Spinal cord (tissue), 10 donors: ENCODE data around the gene MRFAP1L1. TPM values are rescaled to one million over a fixed set of nuclear protein-coding genes. Genes with fewer than 3 reads are reported as not detected.
"Not testable (repeated sequence)": the region's sequence is repeated elsewhere in the genome, so short reads cannot be mapped to it uniquely, and the experiment has no call there.

Experiments used
- DNase-seq, 6 donors: peaks; one replicate each; pipeline versions ENCODE4 v3.0.0 to v3.0.0-alpha.2; 2013 to 2015; ENCODE audit warnings: low spot score in 6 of 6, low read depth in 4 of 6
- H3K27ac ChIP-seq: one replicate; pipeline ENCODE4 v1.5.1; 2013; ENCODE audit warnings: low read depth, low read length, control low read depth
- H3K27me3 ChIP-seq: one replicate; pipeline ENCODE4 v1.6.1; 2013; ENCODE audit warnings: low read length; ENCODE audit not compliant: control insufficient read depth, insufficient read depth
- H3K36me3 ChIP-seq: one replicate; pipeline ENCODE4 v1.6.1; 2013; ENCODE audit warnings: low read length; ENCODE audit not compliant: control insufficient read depth, insufficient read depth
- H3K4me1 ChIP-seq: one replicate; pipeline ENCODE4 v1.6.1; 2013; ENCODE audit warnings: low read length; ENCODE audit not compliant: control insufficient read depth, insufficient read depth
- H3K4me3 ChIP-seq: one replicate; pipeline ENCODE4 v1.5.1; 2013; ENCODE audit warnings: low read depth, low read length, control low read depth
- H3K9me3 ChIP-seq: one replicate; pipeline ENCODE4 v1.6.1; 2013; ENCODE audit warnings: low read length; ENCODE audit not compliant: control insufficient read depth, insufficient read depth
- WGBS: methylation state at CpG from one replicate; pipeline ENCODE4 v1.1.5; 2013; ENCODE audit warnings: missing lambda C conversion rate; ENCODE audit not compliant: insufficient coverage; 5-methylcytosine and 5-hydroxymethylcytosine counted together
- long read RNA-seq, 4 donors: transcript quantifications; one replicate each; lab custom pipeline, GENCODE V29; 2026
- polyA plus RNA-seq, 2 donors: library from polyadenylated mRNA; unstranded; fragments of 120-200 nt; gene quantifications; one replicate each; pipeline ENCODE4 v1.2.1, GENCODE V29; 2013; ENCODE audit not compliant: insufficient read length in 2 of 2
- total RNA-seq, 2 donors: library from RNA; depleted of rRNA in 1 of 2; stranded (reverse); fragments of 120-200 nt in 1 of 2; fragments of >200 nt in 1 of 2; gene quantifications; one replicate each; pipeline versions ENCODE4 v1.2.3 to v1.2.4, GENCODE V29; 2013 to 2014
- donor health status: healthy.

Gene MRFAP1L1
- total RNA-seq (100 to 1,000 TPM in 1 of 2 donors, 10 to 100 TPM in 1; 78.8 to 111 TPM), polyA plus RNA-seq (100 to 1,000 TPM; 146 to 163 TPM)
- long read RNA-seq, donor 1, transcript MRFAP1L1-201 (2 exons, 1,593 nt): major isoform, 62 of 125 reads
- long read RNA-seq, donor 1, transcript MRFAP1L1-202 (1 exons, 2,127 nt): minor isoform, 53 of 125 reads
- long read RNA-seq, donor 1, partial matches to known transcripts: 0 of 125 reads
- long read RNA-seq, donor 1, other reads (novel, unspliced or antisense): 10 of 125 reads
- long read RNA-seq, donor 2, transcript MRFAP1L1-201 (2 exons, 1,593 nt): major isoform, 20 of 27 reads
- long read RNA-seq, donor 2, transcript MRFAP1L1-202 (1 exons, 2,127 nt): minor isoform, 7 of 27 reads
- long read RNA-seq, donor 2, partial matches to known transcripts: 0 of 27 reads
- long read RNA-seq, donor 2, other reads (novel, unspliced or antisense): 0 of 27 reads
- long read RNA-seq, donor 3, transcript MRFAP1L1-201 (2 exons, 1,593 nt): major isoform, 30 of 52 reads
- long read RNA-seq, donor 3, transcript MRFAP1L1-202 (1 exons, 2,127 nt): minor isoform, 22 of 52 reads
- long read RNA-seq, donor 3, partial matches to known transcripts: 0 of 52 reads
- long read RNA-seq, donor 3, other reads (novel, unspliced or antisense): 0 of 52 reads
- long read RNA-seq, donor 4, transcript MRFAP1L1-202 (1 exons, 2,127 nt): minor isoform, 48 of 110 reads
- long read RNA-seq, donor 4, transcript MRFAP1L1-201 (2 exons, 1,593 nt): major isoform, 56 of 110 reads
- long read RNA-seq, donor 4, partial matches to known transcripts: 0 of 110 reads
- long read RNA-seq, donor 4, other reads (novel, unspliced or antisense): 6 of 110 reads

GRCh38 chr4:6709230-6710114, at the start of gene MRFAP1L1:
Gene MRFAP1L1 (minus strand): TSS chr4:6709865. CDS start chr4:6709629, 236 bp downstream.
- no peaks in the 10 kb centered on the region for H3K36me3 ChIP-seq
- H3K27ac ChIP-seq: peak within 1 kb of the TSS; percentile 91
- H3K4me3 ChIP-seq: peak within 1 kb of the TSS; percentile 95
- 0% methylated on average over 67 of the region's 72 CpGs for WGBS
- H3K4me1 ChIP-seq: peaks cover 10% of the 10 kb centered on the region
- no peaks in the 10 kb centered on the region for H3K9me3 ChIP-seq
- peak; percentile 92 to 99 (median 96) for DNase-seq
- no peaks in the 10 kb centered on the region for H3K27me3 ChIP-seq

GRCh38 chr4:6758728-6759127, 49.1 kb upstream of the MRFAP1L1 start:
- H3K4me3 ChIP-seq: no peak overlapping the region
- no peaks in the 10 kb centered on the region for H3K27me3 ChIP-seq
- no peaks in the 10 kb centered on the region for H3K36me3 ChIP-seq
- no peak for DNase-seq
- no peak overlapping the region for H3K27ac ChIP-seq
- WGBS: 87% methylated on average over 2 of the region's 4 CpGs
- H3K4me1 ChIP-seq: peaks cover 18% of the 10 kb centered on the region
- H3K9me3 ChIP-seq: no peaks in the 10 kb centered on the region

- H3K27ac ChIP-seq, DNase-seq, H3K36me3 ChIP-seq, H3K4me1 ChIP-seq, H3K27me3 ChIP-seq, H3K4me3 ChIP-seq, H3K9me3 ChIP-seq: not testable (repeated sequence)
- WGBS: 80% methylated on average over 1 of the region's 6 CpGs
Observed at GRCh38 chr4:6756345-6756744, 46.7 kb upstream of the MRFAP1L1 start.

- no peak for DNase-seq
Observed at GRCh38 chr4:6755088-6755753, 45.6 kb upstream of the MRFAP1L1 start.

GRCh38 chr4:6754481-6755087, 44.9 kb upstream of the MRFAP1L1 start:
- no peak overlapping the region for H3K4me3 ChIP-seq
- WGBS: no CpG with 5 or more reads among the region's 3 CpGs
- no peaks in the 10 kb centered on the region for H3K9me3 ChIP-seq
- H3K27ac ChIP-seq: no peak overlapping the region
- H3K36me3 ChIP-seq: no peaks in the 10 kb centered on the region
- DNase-seq: no peak
- no peaks in the 10 kb centered on the region for H3K27me3 ChIP-seq
- H3K4me1 ChIP-seq: peaks cover 3% of the 10 kb centered on the region

More at GRCh38 chr4:6755088-6755753, 45.6 kb upstream of the MRFAP1L1 start:
- Histone ChIP-seq H3K4me3 (no peak overlapping the region), H3K27ac (no peak overlapping the region), H3K4me1 (no peaks in the 10 kb centered on the region), H3K36me3 (no peaks in the 10 kb centered on the region), H3K27me3 (no peaks in the 10 kb centered on the region), H3K9me3 (no peaks in the 10 kb centered on the region)
- 83% methylated on average over 2 of the region's 5 CpGs for WGBS

- no peak overlapping the region for H3K4me3 ChIP-seq
- 98% methylated on average over 8 of the region's 9 CpGs for WGBS
- no peak overlapping the region for H3K27ac ChIP-seq
- H3K36me3 ChIP-seq: no peaks in the 10 kb centered on the region
- no peak for DNase-seq
- H3K27me3 ChIP-seq: no peaks in the 10 kb centered on the region
- H3K9me3 ChIP-seq: no peaks in the 10 kb centered on the region
- peaks cover 10% of the 10 kb centered on the region for H3K4me1 ChIP-seq
Observed at GRCh38 chr4:6753891-6754290, 44.2 kb upstream of the MRFAP1L1 start.

GRCh38 chr4:6753103-6753560, 43.5 kb upstream of the MRFAP1L1 start:
- Histone ChIP-seq H3K4me1 (peaks cover 13% of the 10 kb centered on the region), H3K27ac (no peak overlapping the region), H3K36me3 (no peaks in the 10 kb centered on the region), H3K9me3 (no peaks in the 10 kb centered on the region), H3K4me3 (no peak overlapping the region), H3K27me3 (no peaks in the 10 kb centered on the region)
- 63% methylated on average over 18 of the region's 18 CpGs for WGBS
- DNase-seq: no peak

- peaks cover 18% of the 10 kb centered on the region for H3K4me1 ChIP-seq
- no peak overlapping the region for H3K27ac ChIP-seq
- no peak for DNase-seq
- H3K4me3 ChIP-seq: no peak overlapping the region
- no peaks in the 10 kb centered on the region for H3K9me3 ChIP-seq
- WGBS: 87% methylated on average over 6 of the region's 6 CpGs
- no peaks in the 10 kb centered on the region for H3K36me3 ChIP-seq
- H3K27me3 ChIP-seq: no peaks in the 10 kb centered on the region
Observed at GRCh38 chr4:6752486-6752829, 42.8 kb upstream of the MRFAP1L1 start.
